D721Med (cell line): ENCODE measurements around the gene LRP1B.
"Not testable (repeated sequence)": the region's sequence is repeated elsewhere in the genome, so short reads cannot be mapped to it uniquely, and the experiment has no call there.

Experiments used
- DNase-seq: peaks from one replicate; pipeline ENCODE4 v3.0.0; 2011; ENCODE audit warnings: low spot score; ENCODE audit not compliant: insufficient read length
- FAIRE-seq: peaks from 2 replicates; lab custom pipeline; 2011; peaks lifted over from hg19 to GRCh38; lab: Jason Lieb, UNC
- CTCF ChIP-seq: IDR thresholded peaks from 2 replicates; pipeline ENCODE4 v1.5.1; 2012; ENCODE audit warnings: mild to moderate bottlenecking, control low read depth; ENCODE audit not compliant: insufficient read depth; ENCODE audit errors: missing control alignments

The LRP1B gene

GRCh38 chr2:140417504-140417903 lies 1713.3 kb downstream of the LRP1B start:
- no peak for TF ChIP-seq CTCF
- no peak for DNase-seq
- no peak for FAIRE-seq

GRCh38 chr2:140416577-140416976 lies 1714.2 kb downstream of the LRP1B start:
- TF ChIP-seq CTCF = no peak
- DNase-seq (no peak), FAIRE-seq (no peak)

- not testable (repeated sequence) for FAIRE-seq
Measured at GRCh38 chr2:140415035-140415434, 1715.8 kb downstream of the LRP1B start.

GRCh38 chr2:140410695-140411094 lies 1720.1 kb downstream of the LRP1B start:
- TF ChIP-seq CTCF = no peak
- FAIRE-seq = no peak
- DNase-seq = no peak

More at GRCh38 chr2:140415035-140415434, 1715.8 kb downstream of the LRP1B start:
- not testable (repeated sequence) for DNase-seq

GRCh38 chr2:140401056-140401455 lies 1729.8 kb downstream of the LRP1B start:
- DNase-seq (no peak), FAIRE-seq (no peak)
- TF ChIP-seq CTCF = no peak

- no peak for TF ChIP-seq CTCF
- no peak for DNase-seq
- FAIRE-seq = no peak
Measured at GRCh38 chr2:140392824-140393223, 1738.0 kb downstream of the LRP1B start.

- FAIRE-seq (no peak), DNase-seq (no peak)
- TF ChIP-seq CTCF = no peak
Measured at GRCh38 chr2:140384946-140385345, 1745.9 kb downstream of the LRP1B start.

GRCh38 chr2:140383781-140384180 lies 1747.0 kb downstream of the LRP1B start:
- no peak for DNase-seq
- no peak for TF ChIP-seq CTCF
- no peak for FAIRE-seq
